ENCODE data around the gene DES.

Gene DES

GRCh38 chr2:219421323-219421722, 3.1 kb downstream of the DES start:
- DNase-seq: no peak

DNA sequence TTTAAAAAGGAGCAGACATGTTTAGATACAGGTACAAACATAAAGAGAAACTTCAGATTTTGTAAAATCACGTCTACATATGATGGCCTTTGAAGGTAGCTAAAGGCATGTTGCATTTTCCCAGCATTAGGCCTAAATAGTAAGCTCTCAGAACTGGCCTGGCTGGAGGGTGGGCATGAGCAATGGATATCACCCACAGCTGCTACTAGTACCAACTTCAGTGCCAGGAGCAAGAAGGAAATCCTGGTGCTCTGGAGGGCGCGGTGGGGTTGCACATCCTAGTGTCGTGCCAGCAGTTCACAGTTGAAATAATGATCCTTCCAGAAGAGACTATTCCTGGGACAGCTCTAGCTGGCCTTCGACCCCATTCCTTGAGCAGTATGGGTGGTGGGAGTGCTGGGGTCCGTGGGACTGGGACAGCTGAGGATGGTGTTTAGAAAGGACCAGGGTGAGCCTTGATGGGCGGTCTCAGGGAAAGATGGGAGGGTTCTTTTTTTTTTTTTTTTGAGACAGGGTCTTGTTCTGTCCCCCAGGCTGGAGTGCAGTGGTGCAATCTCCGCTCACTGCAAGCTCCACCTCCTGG, 4.9 kb downstream of the DES start:
- DNase-seq: no peak

DNA sequence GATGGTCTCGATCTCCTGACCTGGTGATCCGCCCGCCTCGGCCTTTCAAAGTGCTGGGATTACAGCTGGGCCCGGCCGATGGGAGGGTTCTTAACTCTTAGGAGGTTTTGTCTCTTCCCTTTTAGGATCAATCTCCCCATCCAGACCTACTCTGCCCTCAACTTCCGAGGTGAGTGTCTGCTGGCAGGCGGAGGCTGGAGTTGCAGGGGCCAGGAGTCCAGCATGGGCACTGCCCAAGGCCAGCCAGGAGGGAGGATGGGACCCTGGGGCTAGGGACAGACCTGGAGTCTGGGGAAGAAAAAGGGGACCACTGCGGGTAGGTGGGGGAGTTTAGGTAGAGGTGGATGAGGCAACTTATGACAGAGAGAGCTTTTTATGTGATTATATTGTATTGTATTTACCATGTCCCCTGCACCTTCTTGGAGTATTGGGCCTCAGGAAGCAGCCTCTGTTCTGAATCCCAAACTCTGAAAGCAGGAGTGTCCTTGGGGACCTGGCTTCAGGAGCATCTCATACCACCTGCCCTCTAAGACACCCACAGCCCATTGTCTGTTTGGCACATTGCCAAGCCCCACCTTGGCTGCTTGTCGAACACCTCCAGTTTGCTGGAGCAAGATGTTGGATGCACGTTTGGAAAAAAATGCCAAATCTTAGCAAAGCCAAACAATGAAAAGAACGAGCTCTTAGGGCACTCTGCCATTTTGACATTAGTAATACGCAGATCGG, 5.6 kb downstream of the DES start:
- DNase-seq: peak; percentile 14

GRCh38 chr2:219425238-219426067, 7.3 kb downstream of the DES start:
- DNase-seq: peak; percentile 18

DNA sequence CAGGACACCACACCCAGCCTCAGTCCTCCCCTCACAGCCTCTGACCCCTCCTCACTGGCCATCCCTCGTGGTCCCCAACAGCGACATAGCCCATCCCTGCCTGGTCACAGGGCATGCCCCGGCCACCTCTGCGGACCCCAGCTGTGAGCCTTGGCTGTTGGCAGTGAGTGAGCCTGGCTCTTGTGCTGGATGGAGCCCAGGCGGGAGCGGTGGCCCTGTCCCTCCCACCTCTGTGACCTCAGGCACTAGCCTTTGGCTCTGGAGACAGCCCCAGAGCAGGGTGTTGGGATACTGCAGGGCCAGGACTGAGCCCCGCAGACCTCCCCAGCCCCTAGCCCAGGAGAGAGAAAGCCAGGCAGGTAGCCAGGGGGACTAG, 7.9 kb downstream of the DES start:
- no peak for DNase-seq

- DNase-seq: no peak
Observed at GRCh38 chr2:219426534-219427136, 8.5 kb downstream of the DES start.

- no peak for DNase-seq
Observed at GRCh38 chr2:219428469-219428868, 10.3 kb downstream of the DES start.

- DNase-seq: no peak
Observed at GRCh38 chr2:219429958-219430606, 11.9 kb downstream of the DES start.

DNA sequence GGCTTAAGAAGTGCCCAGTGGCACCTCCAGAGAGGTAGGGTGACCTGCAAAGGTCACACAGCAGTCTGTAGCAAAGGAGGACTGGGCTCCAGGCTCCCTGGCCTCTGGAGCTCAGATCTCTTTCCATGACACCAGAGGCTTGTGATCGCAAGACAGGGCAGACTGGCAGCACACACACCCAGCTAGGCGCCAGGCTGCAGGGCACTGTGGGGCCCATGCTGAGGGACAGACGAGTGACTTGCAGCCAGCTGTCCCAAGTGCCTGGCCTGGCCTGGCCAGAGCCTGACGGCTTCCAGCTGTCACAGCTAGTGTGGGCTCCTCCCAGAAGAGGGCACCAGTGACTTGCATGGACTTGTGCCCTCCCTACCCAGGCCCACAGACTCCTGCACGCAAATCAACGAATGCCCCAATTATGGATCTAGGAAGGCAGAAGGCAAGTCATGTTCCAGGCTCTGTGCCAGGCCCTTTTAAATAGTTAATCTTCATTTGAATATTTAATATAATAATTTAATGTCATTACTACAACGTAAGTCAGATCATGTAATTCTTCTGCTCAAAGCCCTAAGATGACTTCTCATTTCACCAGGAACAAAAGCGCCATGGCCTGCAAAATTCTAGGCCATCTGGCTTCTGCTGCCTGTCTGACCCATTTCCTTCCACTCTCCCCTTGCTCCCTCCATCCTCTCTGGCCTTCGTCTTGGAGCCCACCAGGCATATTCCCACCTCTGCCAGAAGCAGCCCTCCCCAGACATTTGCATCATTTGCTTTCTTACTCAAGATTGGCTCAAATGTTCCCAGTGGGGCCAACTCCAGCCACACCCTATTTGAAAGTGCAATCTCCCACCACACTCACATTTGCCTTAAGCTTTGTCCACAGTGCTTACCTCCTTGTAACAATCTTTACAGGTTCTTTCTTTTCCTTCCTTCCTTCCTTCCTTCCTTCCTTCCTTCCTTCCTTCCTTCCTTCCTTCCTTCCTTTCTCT, 12.7 kb downstream of the DES start:
- peak; percentile 78 for DNase-seq

DNA sequence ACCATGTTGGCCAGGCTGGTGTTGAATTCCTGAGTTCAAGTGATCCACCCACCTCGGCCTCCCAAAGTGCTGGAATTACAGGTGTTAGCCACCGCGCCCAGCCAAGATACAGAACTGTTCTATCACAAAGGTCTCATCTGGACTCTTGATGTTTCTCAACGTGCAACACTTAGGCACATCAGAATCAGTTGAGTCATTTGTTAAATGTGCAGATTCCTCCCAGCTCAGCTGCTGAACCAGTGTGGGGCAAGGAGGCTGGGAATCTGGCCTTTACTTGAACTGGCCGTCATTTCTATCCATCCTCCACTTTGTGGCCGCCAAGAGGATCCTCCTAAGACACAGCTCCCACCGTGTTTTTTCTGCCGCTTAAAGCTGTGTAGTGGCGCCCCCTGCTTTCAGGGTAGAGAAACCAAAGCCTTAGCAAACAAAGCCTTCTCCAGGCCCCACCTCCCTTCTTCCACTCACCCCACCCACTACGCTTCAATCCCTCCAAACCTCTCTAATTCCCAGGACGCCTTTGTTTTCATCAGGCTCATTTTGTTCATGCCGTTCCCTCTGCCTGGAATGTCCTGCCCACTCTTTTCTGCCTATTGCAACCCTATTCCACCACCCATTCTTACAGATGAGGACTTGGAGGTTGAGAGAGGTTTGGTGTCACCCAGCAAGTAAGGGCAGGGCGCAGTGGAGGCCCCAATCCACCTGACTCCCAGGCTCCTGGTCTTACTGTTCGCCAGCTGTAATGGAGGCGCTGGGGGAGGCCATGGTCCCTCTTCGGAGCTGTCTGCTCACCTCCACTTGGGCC, 15.7 kb downstream of the DES start:
- DNase-seq: no peak

- no peak for DNase-seq
Observed at GRCh38 chr2:219434468-219434717, 16.2 kb downstream of the DES start.

DNA sequence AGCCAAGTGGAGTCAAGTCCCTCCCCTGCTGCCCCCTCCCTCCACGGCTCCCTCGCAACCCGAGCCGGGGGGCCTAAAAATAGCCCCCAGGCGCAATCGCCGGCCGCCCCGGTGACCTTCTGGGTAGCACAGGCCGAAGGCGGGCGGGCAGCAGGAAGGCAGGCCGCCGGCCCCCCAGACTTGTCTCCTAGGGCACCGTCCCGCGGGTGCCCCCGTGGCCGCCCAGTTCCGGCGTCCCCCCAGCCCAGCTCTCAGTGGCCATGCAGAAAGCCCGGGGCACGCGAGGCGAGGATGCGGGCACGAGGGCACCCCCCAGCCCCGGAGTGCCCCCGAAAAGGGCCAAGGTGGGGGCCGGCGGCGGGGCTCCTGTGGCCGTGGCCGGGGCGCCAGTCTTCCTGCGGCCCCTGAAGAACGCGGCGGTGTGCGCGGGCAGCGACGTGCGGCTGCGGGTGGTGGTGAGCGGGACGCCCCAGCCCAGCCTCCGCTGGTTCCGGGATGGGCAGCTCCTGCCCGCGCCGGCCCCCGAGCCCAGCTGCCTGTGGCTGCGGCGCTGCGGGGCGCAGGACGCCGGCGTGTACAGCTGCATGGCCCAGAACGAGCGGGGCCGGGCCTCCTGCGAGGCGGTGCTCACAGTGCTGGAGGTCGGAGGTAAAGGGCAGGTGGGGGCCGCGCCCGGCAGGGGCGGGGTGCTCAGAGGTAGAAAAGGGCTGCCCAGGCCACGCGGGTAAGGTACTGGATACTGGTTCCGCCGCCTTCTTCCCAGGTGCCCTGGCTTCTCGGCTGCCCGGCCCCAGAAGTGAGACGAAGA, 16.7 kb downstream of the DES start, which contains the start of gene SPEG:
Gene SPEG, plus strand, starts transcription at position 126 of the 808 bp plus-strand sequence. Its CDS starts 135 bp downstream, at position 261.
- peak; percentile 61 for DNase-seq

- DNase-seq: no peak
Observed at GRCh38 chr2:219435701-219436100, 17.5 kb downstream of the DES start.

DNA sequence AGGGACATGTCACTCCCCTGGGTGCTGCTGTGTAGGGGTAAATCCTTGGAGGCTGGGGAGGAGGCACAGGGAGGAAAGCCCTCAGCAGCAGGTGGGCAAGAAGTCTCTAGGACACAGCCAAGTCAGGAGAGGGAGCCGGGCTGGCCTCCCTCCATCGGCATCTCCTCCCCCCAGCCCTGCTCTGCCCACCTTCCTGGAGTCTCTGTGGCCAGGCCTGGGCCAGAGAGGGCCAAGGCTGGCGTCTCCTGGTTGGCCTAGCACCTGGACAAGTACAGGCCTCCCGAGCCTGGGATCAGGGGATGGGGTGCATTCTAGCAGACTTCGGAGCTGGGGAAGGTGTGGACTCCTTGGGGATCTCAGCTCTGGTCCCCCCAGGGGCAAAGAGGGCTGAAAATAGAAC, 18.3 kb downstream of the DES start:
- DNase-seq: no peak

- DNase-seq: no peak
Observed at GRCh38 chr2:219437141-219437540, 19.0 kb downstream of the DES start.

DNA sequence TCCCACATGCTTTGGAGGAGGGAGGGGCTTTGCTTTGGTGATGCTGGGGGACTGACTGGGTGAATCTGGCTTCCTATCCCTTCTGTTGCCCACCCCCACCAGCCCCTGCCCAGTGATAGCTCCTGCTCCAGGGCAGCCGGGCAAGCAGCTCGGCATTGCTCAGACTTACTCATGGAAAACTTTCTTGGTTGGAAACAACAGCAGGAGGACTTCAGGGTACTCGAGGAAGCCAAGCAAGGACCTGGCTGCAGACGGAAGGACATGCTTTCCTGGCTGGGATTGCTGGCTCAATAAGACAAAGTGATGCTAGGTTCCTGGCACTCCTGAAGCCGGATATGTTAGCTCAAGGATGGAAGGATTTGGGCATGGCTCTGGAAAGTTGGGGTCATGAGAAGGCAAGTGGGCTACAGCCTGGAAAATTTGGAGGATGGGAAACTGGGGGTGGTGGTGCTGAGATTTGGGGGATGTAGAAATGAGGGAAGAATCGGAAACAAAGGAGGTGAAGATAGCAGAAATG, 19.6 kb downstream of the DES start:
- DNase-seq: no peak

DNA sequence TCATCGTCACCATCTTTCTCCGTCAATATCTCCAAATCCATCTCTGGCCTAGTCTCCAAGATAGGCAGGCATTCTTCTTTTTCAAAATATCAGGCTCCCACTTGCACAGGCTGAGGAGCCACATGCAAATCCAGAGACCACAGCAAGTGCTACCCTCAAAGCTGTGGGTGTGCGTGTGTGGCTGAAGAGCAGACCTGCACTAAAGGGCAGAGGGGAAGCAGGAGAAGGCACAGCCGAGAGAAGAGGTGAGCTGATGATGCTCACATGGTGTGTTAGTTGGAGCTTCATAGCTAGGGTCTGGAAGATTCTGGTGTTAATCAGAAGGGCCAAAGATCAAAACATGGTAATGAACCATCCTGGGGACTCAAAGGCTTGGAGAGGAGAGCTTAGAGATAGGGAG, 20.3 kb downstream of the DES start:
- no peak for DNase-seq

GRCh38 chr2:219439506-219439905, 21.3 kb downstream of the DES start:
- DNase-seq: peak; percentile 70

DNA sequence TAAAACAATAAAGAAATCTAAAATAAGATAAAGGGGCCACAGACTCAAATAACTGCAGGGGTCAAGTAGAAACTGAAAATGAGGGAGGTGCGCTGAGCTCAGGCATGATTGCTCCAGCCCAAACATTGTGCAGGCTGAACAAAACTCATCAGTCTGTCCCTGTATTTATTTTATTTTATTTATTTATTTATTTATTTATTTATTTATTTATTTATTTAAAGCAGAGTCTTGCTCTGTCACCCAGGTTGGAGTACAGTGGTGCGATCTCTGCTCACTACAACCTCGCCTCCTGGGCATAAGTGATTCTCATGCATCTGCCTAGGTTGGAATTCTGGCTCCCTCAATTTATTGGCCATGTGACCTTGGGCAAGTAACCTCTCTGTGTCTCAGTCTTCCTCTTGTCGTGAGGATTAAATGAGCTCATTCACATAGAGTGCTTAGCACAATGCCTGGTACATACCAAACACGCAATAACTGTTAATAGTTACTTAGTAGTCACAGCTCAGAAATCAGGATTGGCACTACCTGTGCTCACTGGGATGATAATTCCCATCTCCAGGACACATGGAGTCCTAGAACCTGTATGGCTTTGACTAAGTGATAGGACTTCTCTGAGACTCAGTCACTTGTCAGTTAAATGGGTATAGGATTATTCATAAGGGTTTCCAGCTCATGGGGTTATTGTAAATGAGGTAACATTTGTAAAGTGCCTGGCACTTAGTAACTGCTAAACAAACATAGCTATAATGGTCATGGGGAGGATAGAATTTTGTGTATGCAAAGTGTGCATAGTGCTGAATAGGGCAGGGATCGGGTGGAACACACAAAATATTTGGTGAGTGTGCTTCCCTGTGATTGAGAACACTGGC, 22.4 kb downstream of the DES start:
- DNase-seq: no peak
